ENCODE data around the gene SPNS3.

DNA sequence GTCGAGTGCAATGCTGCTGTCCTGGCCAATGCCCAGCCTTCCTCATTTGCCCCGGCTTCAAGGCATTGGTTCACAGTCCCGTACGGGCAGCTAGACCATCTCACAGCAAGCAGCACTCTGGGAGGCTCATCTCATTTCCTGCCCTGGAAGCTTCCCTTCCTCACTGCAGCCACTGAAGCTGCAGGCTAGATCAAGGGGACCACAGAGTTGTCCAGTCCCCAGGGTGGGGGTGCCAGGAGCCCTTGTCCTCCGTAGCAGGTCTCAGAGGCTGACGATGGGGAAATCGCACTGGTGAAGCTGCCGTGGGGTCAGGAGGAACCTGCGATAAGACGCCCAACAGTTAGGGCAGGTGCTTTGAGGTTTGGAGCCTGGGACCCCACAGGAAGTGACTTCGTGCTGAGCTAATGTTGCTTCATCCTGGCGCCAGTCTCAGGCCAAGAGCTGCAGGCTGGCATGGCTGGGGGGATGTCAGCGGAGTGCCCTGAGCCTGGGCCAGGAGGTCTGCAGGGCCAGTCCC is at the start of gene SPNS3:
- TF ChIP-seq, protein P1, sequence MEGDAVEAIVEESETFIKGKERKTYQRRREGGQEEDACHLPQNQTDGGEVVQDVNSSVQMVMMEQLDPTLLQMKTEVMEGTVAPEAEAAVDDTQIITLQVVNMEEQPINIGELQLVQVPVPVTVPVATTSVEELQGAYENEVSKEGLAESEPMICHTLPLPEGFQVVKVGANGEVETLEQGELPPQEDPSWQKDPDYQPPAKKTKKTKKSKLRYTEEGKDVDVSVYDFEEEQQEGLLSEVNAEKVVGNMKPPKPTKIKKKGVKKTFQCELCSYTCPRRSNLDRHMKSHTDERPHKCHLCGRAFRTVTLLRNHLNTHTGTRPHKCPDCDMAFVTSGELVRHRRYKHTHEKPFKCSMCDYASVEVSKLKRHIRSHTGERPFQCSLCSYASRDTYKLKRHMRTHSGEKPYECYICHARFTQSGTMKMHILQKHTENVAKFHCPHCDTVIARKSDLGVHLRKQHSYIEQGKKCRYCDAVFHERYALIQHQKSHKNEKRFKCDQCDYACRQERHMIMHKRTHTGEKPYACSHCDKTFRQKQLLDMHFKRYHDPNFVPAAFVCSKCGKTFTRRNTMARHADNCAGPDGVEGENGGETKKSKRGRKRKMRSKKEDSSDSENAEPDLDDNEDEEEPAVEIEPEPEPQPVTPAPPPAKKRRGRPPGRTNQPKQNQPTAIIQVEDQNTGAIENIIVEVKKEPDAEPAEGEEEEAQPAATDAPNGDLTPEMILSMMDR (IDR thresholded peaks at IDR 0.05): no peak
- no peak for TF ChIP-seq POLR2A (IDR thresholded peaks at IDR 0.05)

All from lower leg skin (tissue), 3 donors.